Measurements from ENCODE around the gene PEX3.

DNA sequence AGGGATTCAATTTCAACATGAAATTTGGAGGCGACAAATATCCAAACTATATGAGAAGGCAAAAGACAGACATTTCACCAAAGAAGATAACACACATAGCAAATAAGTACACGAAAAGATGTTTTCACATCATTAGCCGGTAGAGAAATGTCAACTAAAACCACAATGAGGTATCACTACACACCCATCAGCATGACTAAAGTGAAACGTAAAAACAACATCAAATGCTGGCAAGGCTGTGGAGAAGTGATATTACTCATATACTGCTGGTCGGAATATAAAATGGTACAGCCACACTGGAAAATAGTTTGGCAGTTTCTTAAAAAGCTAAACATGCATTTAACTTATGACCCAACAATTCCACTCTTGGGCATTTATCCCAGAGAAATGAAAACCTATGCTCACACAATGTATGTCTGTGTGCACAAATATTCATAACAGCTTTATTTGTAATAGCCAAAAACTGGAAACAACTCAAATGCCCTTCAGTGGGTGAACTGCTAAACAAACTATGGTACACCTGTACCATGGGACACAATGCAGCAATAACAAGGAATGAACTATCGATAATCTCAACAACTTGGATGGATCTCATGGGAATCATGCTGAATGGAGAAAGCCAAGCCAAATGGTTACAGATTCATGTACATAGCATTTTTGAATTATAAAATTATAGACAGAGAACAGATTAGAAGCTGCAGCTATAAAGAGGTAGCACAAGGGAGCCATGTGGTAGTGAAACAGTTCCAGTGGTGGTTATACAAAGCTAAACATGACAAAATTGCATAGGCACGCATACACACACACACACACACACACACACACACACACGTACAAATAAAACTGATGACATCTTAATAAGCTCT, 8.7 kb upstream of the PEX3 start:
- TF ChIP-seq EP300 (IDR thresholded peaks at IDR 0.05; ENCODE audit: borderline replicate concordance in 1 of 2, control insufficient read depth in 1 of 2, low read depth in 2 of 2, low read length in 2 of 2) (no peak), DPF2 (IDR thresholded peaks at IDR 0.05) (no peak), KDM1A (IDR thresholded peaks at IDR 0.05; ENCODE audit: borderline replicate concordance) (no peak), CTCF (IDR thresholded peaks at IDR 0.05 in 2 of 3, conservative IDR thresholded peaks at IDR 0.05 in 1 of 3; ENCODE audit: control insufficient read depth in 2 of 3, extremely low read depth in 1 of 3, insufficient read depth in 1 of 3, low read depth in 3 of 3, low read length in 3 of 3) (no peak), PAX8 (IDR thresholded peaks at IDR 0.05) (no peak), CHD2 (IDR thresholded peaks at IDR 0.05; ENCODE audit: borderline replicate concordance, low read depth, low read length) (no peak), CHD4 (IDR thresholded peaks at IDR 0.05) (no peak)
- TF ChIP-seq, protein P1, sequence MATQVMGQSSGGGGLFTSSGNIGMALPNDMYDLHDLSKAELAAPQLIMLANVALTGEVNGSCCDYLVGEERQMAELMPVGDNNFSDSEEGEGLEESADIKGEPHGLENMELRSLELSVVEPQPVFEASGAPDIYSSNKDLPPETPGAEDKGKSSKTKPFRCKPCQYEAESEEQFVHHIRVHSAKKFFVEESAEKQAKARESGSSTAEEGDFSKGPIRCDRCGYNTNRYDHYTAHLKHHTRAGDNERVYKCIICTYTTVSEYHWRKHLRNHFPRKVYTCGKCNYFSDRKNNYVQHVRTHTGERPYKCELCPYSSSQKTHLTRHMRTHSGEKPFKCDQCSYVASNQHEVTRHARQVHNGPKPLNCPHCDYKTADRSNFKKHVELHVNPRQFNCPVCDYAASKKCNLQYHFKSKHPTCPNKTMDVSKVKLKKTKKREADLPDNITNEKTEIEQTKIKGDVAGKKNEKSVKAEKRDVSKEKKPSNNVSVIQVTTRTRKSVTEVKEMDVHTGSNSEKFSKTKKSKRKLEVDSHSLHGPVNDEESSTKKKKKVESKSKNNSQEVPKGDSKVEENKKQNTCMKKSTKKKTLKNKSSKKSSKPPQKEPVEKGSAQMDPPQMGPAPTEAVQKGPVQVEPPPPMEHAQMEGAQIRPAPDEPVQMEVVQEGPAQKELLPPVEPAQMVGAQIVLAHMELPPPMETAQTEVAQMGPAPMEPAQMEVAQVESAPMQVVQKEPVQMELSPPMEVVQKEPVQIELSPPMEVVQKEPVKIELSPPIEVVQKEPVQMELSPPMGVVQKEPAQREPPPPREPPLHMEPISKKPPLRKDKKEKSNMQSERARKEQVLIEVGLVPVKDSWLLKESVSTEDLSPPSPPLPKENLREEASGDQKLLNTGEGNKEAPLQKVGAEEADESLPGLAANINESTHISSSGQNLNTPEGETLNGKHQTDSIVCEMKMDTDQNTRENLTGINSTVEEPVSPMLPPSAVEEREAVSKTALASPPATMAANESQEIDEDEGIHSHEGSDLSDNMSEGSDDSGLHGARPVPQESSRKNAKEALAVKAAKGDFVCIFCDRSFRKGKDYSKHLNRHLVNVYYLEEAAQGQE (IDR thresholded peaks at IDR 0.05; ENCODE audit: low read depth, low read length) = no peak
